Hematopoietic multipotent progenitor cell treated with erythropoietin and hydrocortisone succinate and interleukin-3 and kit ligand, for 6 days (in vitro differentiated cells): Measurements from ENCODE around the gene DVL3.
"Not testable (repeated sequence)": the region's sequence is repeated elsewhere in the genome, so short reads cannot be mapped to it uniquely, and the experiment has no call there.

Experiments
- DNase-seq: peaks from one replicate; pipeline ENCODE4 v3.0.0-alpha.2; 2015

Gene DVL3

GRCh38 chr3:184156522-184156955 lies 1.4 kb downstream of the DVL3 start:
- no peak for DNase-seq

- DNase-seq, result peak; percentile 32
Observed at GRCh38 chr3:184157206-184157605, 2.0 kb downstream of the DVL3 start.

GRCh38 chr3:184158404-184158803 lies 3.2 kb downstream of the DVL3 start:
- DNase-seq, result no peak

- DNase-seq, result no peak
Observed at GRCh38 chr3:184160456-184160855, 5.3 kb downstream of the DVL3 start.

GRCh38 chr3:184162571-184163070 lies 7.4 kb downstream of the DVL3 start:
- not testable (repeated sequence) for DNase-seq

- DNase-seq, result no peak
Observed at GRCh38 chr3:184164648-184165330, 9.6 kb downstream of the DVL3 start.

GRCh38 chr3:184165543-184165942 lies 10.4 kb downstream of the DVL3 start:
- no peak for DNase-seq

- no peak for DNase-seq
Observed at GRCh38 chr3:184166671-184167070, 11.5 kb downstream of the DVL3 start.

- no peak for DNase-seq
Observed at GRCh38 chr3:184167786-184168185, 12.6 kb downstream of the DVL3 start.

GRCh38 chr3:184168363-184169120 lies 13.4 kb downstream of the DVL3 start:
- no peak for DNase-seq

- no peak for DNase-seq
Observed at GRCh38 chr3:184169896-184170875, 15.0 kb downstream of the DVL3 start.

GRCh38 chr3:184171562-184171961 lies 16.4 kb downstream of the DVL3 start:
- DNase-seq, result no peak

GRCh38 chr3:184172681-184173373 lies 17.6 kb downstream of the DVL3 start:
- no peak for DNase-seq

GRCh38 chr3:184173374-184173722 lies 18.2 kb downstream of the DVL3 start:
- no peak for DNase-seq

- no peak for DNase-seq
Observed at GRCh38 chr3:184174284-184174645, 19.1 kb downstream of the DVL3 start.

- DNase-seq, result peak; percentile 99
Observed at GRCh38 chr3:184174646-184175492, 19.7 kb downstream of the DVL3 start, which contains the start of gene AP2M1. Gene AP2M1 (plus strand): TSS chr3:184174855. CDS start chr3:184176994, 2,139 bp downstream.

GRCh38 chr3:184175506-184175905 lies 20.3 kb downstream of the DVL3 start:
- peak; percentile 17 for DNase-seq

- no peak for DNase-seq
Observed at GRCh38 chr3:184175981-184176376, 20.8 kb downstream of the DVL3 start.

GRCh38 chr3:184176377-184177330 lies 21.5 kb downstream of the DVL3 start:
- DNase-seq, result peak; percentile 70

- no peak for DNase-seq
Observed at GRCh38 chr3:184177331-184177731, 22.2 kb downstream of the DVL3 start.
